ENCODE measurements around the gene COL9A3.

The COL9A3 gene

DNA sequence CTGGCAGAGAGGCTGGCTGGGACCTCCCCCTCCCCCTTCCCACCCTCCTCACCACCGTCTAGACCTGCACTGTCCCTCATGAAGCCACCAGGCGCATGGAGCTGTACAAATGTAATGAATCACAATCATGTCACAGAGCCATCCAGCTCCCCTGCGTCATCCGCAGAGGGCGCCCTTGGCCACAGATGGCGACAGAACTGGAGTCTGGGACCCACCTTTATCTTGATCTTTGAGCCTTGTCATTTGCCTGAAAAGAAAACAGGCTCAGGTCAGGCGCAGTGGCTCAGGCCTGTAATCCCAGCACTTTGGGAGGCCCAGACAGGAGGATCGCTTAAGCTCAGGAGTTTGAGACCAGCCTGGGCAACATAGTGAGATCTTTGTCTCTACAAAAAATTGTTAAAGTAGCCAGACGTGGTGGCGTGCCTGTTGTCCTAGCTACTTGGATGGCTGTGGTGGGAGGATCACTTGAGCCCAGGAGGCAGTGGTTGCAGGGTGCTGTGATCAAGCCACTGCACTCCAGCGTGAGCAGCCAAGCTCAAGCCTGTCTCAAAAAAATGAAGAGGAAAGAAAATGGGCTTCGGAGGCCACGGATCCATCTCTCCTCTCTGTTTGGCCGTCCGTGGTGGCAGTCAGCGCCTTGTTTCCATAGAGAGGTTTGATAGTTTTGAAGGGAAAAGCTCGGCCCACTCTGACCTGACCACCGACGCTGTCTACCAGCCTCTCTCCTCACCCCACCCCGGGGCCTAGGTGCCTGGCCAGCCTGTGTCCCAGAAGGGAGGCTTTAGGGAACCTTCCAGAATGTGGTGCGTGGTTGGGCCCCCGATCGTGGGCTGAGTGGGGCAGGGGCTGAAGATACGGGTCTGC, 6.2 kb downstream of the COL9A3 start:
- DNase-seq (ENCODE audit: low spot score): peak; percentile 97

DNA sequence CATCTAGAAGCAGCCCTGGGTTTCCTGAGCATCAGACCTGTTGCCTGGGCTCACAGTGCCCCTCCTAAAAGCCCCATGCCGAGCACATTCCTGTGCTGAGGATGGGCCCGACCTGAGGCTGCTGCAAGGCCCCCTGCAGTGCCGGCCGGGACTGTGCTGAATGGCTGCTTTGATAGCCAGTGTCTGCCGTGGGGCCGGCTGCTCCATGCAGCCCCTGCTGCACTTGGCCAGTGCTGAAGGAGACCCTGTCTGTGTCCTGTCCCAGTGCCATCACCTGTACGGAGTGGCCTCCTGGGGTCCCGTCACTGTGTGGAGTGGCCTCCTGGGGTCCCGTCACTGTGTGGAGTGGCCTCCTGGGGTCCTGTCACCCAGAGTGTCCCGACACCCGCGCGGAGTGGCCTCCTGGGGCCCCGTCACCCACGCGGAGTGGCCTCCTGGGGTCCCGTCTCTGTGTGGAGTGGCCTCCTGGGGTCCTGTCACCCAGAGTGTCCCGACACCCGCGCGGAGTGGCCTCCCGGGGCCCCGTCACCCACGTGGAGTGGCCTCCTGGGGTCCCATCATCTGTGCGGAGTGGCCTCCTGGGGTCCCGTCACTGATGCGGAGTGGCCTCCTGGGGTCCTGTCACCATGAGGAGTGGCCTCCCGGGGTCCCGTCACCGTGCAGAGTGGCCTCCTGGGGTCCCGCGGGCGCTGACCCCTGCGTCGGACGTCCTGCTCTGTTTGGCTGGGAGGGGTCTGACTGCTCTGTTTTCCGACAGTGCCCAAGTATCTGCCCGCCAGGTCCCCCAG, 7.0 kb downstream of the COL9A3 start:
- DNase-seq (ENCODE audit: low spot score): no peak

DNA sequence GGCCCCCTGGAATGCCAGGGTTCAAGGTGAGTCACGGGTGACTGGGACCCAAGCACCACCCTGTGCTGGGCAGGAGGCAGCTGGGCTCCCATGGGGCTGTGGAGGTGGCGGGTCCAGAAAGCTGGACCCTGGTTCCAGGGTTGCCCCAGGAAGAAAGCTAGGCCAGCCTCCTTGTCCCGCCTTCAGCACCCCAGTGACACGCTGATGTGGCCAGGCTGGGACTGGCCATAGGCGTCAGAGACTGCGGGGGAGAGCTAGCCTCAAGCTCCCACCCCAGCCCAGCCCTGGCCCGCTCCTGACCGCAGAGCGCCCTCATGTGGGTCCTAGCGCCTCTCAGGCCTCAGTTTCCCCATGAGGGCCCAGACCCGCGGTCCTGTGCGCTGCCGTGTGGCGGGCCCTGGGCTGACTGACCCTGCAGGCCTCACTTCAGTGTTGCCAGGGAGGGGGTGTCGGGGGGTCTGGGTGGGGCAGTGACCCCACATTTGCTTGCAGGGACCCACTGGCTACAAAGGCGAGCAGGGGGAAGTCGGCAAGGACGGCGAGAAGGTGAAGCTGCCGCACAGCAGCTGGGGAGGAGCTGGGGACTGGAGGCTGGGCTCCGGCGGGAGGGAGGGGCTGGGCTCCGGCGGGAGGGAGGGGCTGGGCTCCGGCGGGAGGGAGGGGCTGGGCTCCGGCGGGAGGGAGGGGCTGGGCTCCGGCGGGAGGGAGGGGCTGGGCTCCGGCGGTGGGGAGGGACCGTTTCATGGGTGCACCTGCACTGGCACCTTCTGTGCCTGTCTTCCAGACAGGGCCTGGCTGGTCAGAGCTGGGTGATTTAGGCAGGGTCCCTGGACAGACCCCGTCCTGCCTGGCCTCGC, 7.9 kb downstream of the COL9A3 start:
- DNase-seq (ENCODE audit: low spot score): peak; percentile 77

DNA sequence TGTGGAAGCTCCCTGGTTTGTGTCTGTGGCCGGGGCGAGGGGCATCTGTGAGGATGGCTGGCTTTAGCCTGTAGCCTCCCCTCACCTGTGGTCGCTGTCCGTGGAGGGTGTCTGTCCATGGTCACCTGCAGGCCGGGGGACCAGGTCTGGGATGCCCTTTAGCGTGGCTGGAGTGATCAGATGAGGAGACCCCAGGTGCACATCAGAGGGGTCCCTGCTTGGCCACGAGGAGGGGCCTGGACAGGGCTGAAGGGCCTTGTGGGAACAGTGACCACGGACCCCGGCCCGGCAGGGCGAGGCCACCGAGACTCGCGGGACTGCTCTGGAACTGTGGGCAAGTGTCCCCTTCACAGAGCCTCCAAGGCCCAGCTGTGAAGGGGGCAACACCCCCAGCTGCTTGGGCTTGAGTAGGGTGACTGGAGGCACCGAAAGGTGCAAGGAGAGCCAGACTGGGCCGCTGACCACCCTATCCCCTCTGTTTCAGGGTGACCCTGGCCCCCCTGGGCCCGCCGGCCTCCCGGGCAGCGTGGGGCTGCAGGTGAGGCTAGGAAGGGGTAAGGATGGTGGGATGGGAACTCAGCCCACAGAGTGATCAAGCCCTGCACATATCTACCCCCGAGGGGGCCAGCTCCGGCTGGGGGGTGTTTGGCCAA, 8.6 kb downstream of the COL9A3 start:
- DNase-seq (ENCODE audit: low spot score): no peak

DNA sequence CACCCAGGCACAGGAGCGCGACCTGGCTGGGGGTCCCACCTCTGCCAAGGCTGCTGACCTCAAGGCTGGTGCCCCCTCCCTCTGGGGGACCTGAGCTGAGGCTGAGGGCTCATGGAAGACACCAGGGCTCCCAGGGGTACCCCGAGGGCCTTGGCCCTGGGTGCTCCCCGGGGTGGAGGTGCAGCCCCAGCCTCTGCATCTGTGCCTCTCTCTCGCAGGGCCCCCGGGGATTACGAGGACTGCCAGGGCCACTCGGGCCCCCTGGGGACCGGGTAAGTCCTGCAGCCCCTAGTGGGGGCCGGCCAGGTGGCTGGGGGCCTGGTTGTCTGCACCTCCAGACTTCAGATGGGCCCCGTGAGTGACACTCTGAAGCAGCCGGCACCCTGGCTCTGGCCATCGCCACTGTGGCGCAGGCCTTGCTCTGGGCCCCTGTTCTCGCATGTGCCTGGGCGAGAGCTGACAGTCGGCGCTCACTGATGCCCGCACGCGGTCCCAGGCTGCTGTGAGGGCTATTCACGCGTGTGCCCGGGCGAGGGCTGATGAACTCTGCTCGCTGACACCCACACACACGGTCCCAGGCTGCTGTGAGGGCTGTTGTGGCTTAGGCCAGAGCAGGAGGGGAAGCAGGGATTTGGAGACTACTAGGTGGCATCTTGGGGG, 9.3 kb downstream of the COL9A3 start:
- DNase-seq (ENCODE audit: low spot score): no peak

DNA sequence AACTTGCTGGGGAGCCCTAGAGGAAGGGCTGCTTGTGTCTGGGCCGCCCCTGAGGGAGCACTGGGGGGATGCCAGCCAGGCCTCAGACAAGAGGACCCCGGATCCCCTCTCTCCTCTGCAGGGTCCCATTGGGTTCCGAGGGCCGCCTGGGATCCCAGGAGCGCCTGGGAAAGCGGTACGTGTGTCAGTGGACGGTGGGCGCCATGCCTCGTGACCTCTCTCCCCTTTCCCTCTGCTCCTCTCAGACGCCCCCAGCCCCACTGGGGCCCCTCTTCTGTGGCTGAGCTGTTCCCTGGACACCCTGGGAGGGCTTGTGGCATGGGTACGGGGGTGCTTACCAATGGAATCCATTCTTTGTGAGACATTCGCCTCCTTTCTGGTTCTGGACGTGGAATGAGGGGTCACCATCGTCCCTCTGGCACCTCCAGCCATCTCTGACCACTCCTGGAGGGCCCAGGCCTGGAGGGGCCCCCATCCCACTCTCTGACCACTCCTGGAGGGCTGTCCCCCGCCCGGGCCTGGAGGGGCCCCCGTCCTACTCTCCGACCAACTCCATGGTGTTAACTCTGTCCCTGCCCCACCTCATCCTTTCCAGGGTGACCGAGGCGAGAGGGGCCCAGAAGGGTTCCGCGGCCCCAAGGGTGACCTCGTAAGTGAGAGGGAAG, 9.9 kb downstream of the COL9A3 start:
- DNase-seq (ENCODE audit: low spot score): no peak

DNA sequence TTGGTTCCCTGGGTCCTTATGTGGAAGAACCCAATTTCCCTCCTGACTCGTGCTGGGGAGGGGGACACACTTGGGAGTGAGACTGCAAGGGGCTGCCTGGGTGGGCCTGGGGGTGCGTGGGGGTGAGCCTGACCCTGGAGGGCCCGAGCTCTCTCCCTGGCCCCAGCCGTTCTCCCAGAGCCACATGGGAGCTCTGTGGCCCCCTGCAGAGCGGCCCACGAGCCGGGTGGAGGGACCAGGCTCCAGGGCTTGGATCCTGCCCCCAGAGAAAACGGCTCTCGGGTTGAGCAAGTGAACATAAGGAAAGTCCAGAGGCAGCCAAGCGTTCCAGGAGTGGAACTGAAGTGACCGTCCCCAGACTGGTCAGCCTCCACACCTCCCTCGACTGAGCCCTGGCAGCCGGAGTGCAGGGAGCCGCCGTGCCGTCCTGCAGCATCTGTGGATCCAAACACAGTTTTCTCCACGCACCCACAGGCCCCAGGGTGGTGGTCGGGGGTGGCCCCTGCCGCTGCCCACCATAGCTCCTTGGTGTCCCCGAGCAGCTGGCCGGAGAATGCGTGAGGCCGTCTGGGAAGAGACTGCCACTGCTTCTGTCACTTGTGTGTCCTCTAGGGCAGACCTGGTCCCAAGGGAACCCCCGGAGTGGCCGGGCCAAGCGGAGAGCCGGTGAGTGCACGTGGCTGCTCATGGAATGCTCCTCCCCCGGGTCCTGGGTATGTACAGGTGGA, 10.6 kb downstream of the COL9A3 start:
- no peak for DNase-seq (ENCODE audit: low spot score)

DNA sequence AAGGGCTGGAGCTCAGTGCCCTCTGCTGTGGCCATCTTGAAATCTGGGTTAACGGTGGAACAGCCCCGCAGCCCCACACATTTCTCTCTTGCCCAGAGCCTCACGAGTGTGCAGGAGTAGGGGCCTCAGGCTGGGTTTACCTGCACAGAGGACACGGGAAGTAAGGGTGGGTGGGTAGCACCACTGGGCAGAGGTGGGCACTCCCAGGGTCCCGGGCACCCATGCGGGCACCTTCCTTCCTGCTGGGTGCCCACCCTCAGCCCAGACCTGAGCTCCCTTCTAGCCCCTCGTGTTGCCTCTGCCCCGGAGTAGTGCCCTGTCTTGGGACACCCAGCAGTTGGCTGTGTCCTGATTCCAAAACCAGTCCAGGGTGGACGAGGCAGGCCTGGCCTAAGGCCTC, 11.2 kb downstream of the COL9A3 start:
- DNase-seq (ENCODE audit: low spot score): no peak

DNA sequence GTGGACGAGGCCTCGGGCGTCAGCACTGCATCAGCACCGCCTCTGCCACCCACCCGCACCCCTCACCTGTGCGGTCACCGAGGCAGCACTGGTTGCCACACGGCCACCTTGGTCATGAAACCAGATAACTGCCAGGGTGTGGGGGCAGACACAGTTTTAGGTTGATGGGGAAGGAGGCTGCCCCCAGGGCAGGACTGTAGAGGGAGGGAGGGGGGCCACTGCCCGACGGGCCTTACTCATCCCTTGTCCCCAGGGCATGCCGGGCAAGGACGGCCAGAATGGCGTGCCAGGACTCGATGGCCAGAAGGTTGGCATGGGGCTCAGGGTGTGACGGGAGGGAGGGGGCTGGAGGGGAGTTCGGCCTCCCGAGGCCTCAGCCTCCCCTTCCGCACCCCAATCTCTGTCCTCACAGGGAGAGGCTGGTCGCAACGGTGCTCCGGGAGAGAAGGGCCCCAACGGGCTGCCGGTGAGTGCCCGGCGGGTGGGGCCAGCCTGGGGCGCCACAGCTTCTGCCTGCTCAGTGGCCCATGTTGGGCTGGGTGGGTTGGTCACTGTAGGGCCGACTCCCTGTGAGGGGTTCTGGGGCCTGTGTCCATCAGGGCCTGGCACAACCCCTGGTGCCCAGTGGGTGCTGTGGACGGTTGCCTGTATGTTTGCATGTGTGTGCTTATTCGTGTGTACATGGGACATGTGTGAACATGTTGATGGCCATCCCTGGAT, 11.8 kb downstream of the COL9A3 start:
- no peak for DNase-seq (ENCODE audit: low spot score)

DNA sequence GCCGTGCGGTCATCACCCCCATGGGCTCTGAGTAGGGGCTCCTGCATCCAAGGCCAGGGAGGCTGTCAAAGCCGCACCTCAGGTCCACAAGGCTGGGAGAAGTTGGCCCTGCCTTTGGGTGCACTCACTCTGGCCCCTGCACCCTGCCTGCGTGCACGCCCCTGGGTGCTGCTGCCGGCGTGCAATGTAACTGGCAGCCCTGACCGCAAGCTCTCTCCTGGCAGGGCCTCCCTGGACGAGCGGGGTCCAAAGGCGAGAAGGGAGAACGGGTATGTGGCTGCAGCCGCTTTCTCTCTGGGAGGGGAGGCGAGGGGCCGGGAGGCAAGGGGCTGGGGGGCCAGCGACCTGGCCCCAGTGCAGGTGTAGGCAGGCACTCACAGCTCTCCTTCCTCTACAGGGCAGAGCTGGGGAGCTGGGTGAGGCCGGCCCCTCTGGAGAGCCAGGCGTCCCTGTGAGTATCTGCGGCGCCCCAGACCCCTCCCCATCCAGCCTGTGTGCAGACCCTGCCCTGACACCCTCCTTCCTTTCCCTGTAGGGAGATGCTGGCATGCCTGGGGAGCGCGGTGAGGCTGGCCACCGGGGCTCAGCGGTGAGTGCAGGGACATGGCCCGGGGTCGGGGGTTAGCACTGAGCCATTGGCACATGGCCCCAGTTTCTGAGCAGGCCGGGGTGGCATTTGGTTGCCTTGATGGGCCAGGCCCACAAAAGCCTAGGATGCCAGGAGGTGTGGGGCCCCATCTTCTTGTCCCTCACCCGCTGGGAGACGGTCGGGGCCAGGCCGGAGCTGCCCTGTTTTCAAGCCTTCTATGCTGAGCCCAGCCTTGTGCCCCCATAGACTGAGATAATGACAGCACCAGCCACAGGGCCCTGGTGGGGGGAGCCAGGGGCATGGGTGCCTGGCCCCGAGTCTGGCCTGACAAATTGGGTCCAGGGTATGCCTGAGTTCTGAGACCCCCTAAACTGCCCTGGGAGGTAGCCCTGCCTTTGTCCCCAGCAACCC, 12.7 kb downstream of the COL9A3 start:
- no peak for DNase-seq (ENCODE audit: low spot score)

DNA sequence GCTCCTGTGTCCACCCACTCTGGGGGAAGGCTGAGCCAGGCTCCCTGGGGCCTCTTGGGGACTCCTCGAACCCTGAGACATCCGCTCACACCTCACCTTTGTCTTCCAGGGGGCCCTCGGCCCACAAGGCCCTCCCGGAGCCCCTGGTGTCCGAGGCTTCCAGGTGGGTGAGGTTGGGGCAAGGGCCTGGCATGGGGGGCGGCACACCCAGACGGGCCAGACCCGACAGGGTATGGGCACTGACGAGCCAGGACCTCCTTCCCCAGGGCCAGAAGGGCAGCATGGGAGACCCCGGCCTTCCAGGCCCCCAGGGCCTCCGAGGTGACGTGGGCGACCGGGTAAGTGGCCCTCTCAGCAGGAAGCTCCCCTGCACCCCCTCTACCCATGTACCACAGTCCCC, 13.4 kb downstream of the COL9A3 start:
- DNase-seq (ENCODE audit: low spot score): no peak

DNA sequence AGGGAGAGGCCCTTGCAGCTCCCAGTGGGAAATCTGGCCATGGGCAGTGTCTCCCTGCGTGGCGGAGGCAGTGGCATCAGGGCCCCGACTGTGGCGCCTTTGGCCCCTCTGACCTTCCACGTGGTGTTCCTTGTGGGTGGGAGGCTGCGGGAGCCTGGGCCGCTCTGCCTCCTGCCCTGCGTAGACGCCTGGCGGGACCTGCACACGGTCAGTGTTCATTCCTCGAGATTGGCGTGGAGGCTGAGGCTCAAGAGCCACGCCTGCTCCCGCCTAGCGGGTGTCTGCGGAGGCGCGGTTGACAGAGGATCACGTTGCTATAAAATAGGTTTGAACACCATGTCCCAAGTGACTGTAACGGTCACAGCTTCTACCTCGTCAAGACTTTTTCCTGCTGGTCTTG, 14.0 kb downstream of the COL9A3 start:
- no peak for DNase-seq (ENCODE audit: low spot score)

DNA sequence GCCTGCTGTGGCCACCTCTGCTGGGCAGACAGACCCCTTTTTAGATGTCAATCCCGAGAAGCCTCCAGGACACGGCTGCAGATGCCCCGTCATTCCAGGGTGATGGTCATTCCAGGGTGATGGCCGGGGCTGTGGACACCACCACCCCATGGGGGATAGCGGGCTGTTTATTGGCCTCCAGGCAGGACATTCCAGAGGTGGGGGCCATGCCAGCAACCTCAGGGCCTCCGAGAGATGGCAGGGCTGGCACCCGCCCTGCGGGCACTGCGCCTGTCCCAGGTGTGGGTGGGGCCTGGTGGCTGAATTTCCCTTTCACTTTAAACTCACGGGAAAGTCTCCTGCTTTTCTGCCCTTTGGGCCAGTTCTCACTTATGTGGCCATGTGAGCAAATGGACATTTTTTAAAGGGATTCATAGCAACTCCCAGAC, 14.5 kb downstream of the COL9A3 start:
- no peak for DNase-seq (ENCODE audit: low spot score)

DNA sequence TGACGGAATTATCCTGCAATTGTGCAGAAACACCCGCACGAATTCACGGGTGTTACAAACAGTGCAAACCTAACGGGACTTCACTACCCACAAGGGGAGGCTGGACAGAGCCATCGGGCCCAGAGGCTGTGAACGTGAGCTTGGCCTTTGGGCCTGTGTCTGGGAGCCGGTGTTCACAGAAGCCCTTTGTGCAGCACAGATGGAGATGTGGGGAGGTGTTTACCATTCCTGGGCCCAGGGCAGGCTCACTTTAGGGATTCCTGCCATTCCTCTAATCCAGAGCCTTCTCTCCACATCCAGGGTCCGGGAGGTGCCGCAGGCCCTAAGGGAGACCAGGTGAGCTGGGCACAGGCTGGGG, 15.0 kb downstream of the COL9A3 start:
- no peak for DNase-seq (ENCODE audit: low spot score)

DNA sequence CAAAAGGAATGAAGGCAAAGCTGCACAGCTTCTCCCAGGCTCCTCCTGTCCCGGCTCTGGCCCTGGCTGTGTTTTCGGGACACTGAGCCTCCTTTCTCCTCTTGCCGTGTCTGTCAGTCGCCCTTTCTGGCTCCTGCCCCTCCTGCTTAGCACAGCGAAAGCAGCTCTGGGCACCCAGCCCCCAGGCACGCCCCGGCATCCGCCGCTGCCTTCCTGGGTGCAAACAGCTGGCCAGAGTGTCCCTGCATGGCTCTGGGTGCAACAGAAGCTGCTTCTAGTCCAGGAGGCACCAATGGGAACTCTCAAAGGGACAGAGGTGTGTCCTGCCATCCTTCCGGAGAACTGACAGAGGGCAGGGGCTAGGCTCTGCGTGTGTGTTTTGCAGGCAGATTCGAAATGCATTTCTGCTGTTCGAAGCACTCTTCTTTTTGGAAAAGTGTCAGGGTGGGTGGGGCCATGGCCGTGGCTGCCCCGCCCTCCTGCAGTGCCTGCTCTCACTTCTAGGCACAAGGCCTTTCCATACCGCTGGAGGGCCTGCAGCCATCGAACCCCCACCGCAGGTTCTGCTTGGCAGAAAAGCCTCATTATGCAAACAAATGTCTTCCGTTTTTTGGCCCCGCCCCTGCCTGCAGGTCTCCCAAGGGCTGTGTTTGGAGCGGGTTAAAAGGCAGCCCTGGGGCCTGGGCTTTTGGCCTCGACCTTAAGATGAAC, 15.5 kb downstream of the COL9A3 start:
- no peak for DNase-seq (ENCODE audit: low spot score)

DNA sequence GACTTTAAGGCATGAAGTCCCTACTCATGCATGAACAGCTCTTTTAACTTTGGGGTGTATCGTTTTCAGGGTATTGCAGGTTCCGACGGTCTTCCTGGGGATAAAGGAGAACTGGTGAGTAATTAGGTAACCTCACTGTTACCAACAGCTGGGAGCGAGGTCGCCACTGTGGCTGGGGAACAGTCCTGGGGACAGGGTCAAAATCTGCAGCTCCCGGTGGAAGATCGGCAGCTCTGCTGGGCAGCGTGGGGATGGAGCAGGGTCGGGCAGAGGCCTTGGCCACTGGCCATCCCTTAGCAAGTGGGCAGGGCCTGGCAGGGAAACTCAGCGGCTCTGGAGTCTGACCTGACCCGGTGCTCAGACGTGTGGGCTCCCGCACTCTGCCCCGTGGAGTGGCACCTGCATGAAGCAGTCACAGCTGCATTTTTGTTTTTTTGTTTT, 16.1 kb downstream of the COL9A3 start:
- no peak for DNase-seq (ENCODE audit: low spot score)

All from SK-N-DZ (cell line).